ENCODE data around the gene CIDEB.

CIDEB gene

DNA sequence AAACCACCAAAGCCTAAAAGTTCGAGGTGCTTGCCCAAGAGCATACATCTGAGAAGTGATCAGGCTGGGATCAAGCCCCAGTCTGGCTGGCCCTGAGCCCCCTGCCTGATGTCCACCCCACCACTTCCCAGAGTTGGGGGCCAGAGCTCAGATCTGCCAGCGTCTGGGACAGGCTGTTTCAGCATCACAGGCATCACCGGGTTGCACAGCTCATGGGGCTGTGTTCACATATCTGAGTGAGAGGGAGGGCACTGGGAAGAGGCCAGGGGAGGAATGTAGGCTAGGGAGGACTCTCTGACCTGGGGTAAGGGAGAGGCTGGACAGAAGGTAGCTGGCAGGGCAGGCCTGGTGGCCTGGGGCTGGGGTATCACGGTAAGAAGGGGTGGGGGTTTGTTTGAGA lies 50.8 kb downstream of the CIDEB start:
- peaks cover 5% of the 10 kb centered on the region; the same call in 1 of the 2 replicates for H3K36me3 ChIP-seq (ENCODE audit: control insufficient read depth, insufficient read depth, low read length)
- no peaks in the 10 kb centered on the region for H3K27me3 ChIP-seq (ENCODE audit: control insufficient read depth, insufficient read depth, low read length)
- no peaks in the 10 kb centered on the region for H3K9me3 ChIP-seq (ENCODE audit: control insufficient read depth, insufficient read depth, low read depth, low read length)
- H3K27ac ChIP-seq (ENCODE audit: low read depth, low read length), result no peak overlapping the region
- H3K4me3 ChIP-seq (ENCODE audit: low read depth, low read length), result no peak overlapping the region
- H3K4me1 ChIP-seq (ENCODE audit: control insufficient read depth, insufficient read depth, low read length), result peaks cover 7% of the 10 kb centered on the region; the same call in 1 of the 2 replicates
- no peak overlapping the region for H3K9ac ChIP-seq (ENCODE audit: low read length)

DNA sequence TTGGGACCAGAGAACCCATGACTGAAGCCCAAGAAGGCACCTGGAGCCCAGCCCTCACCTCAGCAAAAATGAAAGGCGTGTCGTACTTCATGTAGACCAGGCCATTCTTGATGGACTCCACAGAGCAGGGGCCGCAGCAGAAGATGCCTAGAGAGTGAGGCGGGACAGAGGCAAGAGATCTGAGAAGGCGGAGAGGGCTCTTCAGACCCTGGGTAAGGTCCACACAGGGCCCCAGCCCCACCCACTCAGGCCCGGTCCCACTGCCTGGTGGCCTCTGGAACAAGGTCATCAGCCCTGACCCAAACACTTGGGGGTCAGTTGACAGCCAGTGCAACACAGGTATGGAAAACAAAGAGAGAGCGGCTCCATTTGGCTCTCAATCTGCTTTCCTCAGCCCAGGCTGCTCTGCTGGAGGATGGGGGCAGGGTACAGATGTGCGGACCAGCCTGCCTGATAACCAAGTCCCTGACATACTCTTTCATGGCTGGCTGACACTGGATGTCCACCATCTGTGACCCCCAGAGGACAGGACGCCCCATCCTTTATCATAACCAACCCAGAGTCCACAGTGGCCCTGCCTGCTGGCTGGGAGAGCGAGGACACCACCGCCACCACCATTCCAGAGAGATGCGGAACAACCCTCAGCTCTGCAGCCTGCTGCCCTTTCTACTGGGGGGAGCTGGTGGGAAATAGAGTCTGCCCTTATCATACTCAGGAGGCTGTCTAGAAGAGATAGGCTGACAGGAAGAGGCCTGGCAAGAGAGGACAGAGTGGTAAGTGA lies 51.7 kb downstream of the CIDEB start:
- no peak overlapping the region for H3K27ac ChIP-seq (ENCODE audit: low read depth, low read length)
- no peak overlapping the region for H3K4me3 ChIP-seq (ENCODE audit: low read depth, low read length)
- H3K27me3 ChIP-seq (ENCODE audit: control insufficient read depth, insufficient read depth, low read length), result no peaks in the 10 kb centered on the region
- no peak overlapping the region for H3K9ac ChIP-seq (ENCODE audit: low read length)
- H3K4me1 ChIP-seq (ENCODE audit: control insufficient read depth, insufficient read depth, low read length), result peaks cover 7% of the 10 kb centered on the region; the same call in 1 of the 2 replicates
- H3K9me3 ChIP-seq (ENCODE audit: control insufficient read depth, insufficient read depth, low read depth, low read length), result no peaks in the 10 kb centered on the region
- H3K36me3 ChIP-seq (ENCODE audit: control insufficient read depth, insufficient read depth, low read length), result peaks cover 5% of the 10 kb centered on the region; the same call in 1 of the 2 replicates

DNA sequence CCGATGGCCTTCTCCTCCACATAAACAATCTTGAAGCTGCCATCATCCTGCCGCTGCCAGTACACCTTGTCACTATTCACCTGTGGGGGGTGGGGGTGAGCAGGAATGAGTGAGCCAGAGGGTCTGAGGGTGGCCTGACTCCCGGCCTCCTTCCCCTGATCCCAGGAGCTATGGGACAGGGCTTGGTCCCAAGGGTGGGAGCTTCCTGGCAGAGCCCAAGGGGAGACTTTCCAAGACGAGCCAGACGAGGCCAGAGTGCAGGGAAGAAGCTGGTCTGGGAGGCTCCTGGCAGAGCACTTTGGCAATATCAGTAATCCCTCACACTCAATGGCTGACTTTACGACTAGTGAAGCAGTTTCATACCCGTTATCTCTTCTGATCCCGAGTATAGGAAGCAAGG lies 52.3 kb downstream of the CIDEB start:
- Histone ChIP-seq H3K4me1 (ENCODE audit: control insufficient read depth, insufficient read depth, low read length) (peaks cover 7% of the 10 kb centered on the region; the same call in 1 of the 2 replicates), H3K27ac (ENCODE audit: low read depth, low read length) (no peak overlapping the region), H3K36me3 (ENCODE audit: control insufficient read depth, insufficient read depth, low read length) (peaks cover 5% of the 10 kb centered on the region; the same call in 1 of the 2 replicates), H3K9me3 (ENCODE audit: control insufficient read depth, insufficient read depth, low read depth, low read length) (no peaks in the 10 kb centered on the region), H3K27me3 (ENCODE audit: control insufficient read depth, insufficient read depth, low read length) (no peaks in the 10 kb centered on the region), H3K4me3 (ENCODE audit: low read depth, low read length) (no peak overlapping the region), H3K9ac (ENCODE audit: low read length) (no peak overlapping the region)

Data from HUES6 (cell line).